PFSK-1 (cell line): ENCODE results near the gene TBX1.

ENCODE experiments used
- FOXP2 ChIP-seq: optimal IDR thresholded peaks from 2 replicates; pipeline ENCODE3; 2011; ENCODE audit warnings: borderline replicate concordance, control low read depth, inconsistent platforms; ENCODE audit not compliant: insufficient read depth; ENCODE audit errors: extremely low read length, extremely low read depth
- POLR2AphosphoS5 ChIP-seq: IDR thresholded peaks from 2 replicates; pipeline ENCODE4 v1.6.1; 2012; ENCODE audit warnings: low read depth, mild to moderate bottlenecking, control low read depth, low read length, moderate library complexity
- SIN3A ChIP-seq: IDR thresholded peaks from 2 replicates; pipeline ENCODE4 v1.6.1; 2012; ENCODE audit warnings: mild to moderate bottlenecking, low read length, moderate library complexity, borderline replicate concordance; ENCODE audit not compliant: insufficient read depth
- TAF1 ChIP-seq: IDR thresholded peaks from 2 replicates; pipeline ENCODE4 v1.6.1; 2012; ENCODE audit warnings: low read length, control low read depth, borderline replicate concordance; ENCODE audit not compliant: insufficient read depth
- TF ChIP-seq, protein P1 (sequence below), 2 experiments: IDR thresholded peaks; 2 replicates each; pipeline versions ENCODE4 v1.6.1 to v1.8.0; 2011 to 2012; ENCODE audit warnings: low read depth in 2 of 2, low read length in 2 of 2, control low read depth in 1 of 2, inconsistent platforms in 1 of 2, mild to moderate bottlenecking in 1 of 2, moderate library complexity in 1 of 2; ENCODE audit not compliant: insufficient read depth in 1 of 2

The TBX1 gene

DNA sequence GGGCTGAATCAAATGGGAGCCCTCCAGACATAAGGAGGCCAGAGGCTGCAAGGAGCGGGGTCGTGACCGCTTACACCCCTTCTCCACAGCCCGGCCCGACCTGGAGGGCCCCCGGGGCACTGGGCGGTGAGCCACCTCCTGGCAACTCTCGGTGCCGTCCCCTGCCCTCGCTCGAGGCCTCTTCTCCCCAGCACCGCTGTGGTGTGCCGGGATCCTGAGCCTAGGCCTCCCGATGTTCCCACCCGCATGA, 37.7 kb upstream of the TBX1 start:
- TF ChIP-seq FOXP2 (no peak), SIN3A (no peak), TAF1 (no peak), POLR2AphosphoS5 (no peak)
- TF ChIP-seq, protein P1, sequence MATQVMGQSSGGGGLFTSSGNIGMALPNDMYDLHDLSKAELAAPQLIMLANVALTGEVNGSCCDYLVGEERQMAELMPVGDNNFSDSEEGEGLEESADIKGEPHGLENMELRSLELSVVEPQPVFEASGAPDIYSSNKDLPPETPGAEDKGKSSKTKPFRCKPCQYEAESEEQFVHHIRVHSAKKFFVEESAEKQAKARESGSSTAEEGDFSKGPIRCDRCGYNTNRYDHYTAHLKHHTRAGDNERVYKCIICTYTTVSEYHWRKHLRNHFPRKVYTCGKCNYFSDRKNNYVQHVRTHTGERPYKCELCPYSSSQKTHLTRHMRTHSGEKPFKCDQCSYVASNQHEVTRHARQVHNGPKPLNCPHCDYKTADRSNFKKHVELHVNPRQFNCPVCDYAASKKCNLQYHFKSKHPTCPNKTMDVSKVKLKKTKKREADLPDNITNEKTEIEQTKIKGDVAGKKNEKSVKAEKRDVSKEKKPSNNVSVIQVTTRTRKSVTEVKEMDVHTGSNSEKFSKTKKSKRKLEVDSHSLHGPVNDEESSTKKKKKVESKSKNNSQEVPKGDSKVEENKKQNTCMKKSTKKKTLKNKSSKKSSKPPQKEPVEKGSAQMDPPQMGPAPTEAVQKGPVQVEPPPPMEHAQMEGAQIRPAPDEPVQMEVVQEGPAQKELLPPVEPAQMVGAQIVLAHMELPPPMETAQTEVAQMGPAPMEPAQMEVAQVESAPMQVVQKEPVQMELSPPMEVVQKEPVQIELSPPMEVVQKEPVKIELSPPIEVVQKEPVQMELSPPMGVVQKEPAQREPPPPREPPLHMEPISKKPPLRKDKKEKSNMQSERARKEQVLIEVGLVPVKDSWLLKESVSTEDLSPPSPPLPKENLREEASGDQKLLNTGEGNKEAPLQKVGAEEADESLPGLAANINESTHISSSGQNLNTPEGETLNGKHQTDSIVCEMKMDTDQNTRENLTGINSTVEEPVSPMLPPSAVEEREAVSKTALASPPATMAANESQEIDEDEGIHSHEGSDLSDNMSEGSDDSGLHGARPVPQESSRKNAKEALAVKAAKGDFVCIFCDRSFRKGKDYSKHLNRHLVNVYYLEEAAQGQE (IDR thresholded peaks at IDR 0.05; ENCODE audit: insufficient read depth in 1 of 2, low read depth in 2 of 2, low read length in 2 of 2) = no peak

DNA sequence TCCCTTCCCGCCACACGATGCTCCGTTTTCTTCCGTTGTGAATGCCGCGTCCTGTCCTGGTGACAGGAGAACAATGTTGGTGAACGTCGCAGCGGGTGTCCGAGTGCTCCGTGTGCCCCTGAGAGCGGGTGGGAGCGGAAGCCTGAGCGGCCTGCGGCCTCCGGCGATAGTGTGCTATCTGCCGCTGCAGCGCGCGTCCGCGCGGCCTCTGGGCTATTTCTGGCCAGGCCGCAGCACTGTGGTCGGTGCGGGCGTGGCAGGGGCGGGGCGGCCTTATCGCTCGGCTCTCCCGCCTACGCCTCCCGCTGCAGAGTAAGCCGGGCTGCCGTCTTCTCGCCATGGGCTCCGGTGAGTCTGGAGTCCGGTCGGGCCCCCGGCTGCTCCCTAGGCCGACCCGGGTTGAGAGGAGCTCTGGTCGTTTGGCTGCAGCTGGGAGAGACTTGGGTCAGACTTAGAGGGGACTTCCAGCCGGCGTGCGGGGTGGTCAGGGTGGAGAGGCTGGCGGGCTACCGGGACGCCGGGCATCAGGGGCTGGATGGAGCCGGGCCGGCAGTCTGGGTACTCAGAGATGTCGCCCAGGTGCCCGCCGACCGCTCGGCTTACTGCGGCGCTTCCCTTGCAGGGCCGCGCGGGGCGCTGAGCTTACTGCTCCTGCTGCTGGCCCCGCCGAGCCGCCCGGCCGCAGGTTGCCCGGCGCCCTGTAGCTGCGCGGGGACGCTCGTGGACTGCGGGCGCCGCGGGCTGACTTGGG, 37.2 kb upstream of the TBX1 start, which contains the start of gene GP1BB:
GP1BB (plus strand) TSS at position 308 of the 751 bp plus-strand sequence; CDS start at position 339, 31 bp downstream.
- TF ChIP-seq, protein P1 (IDR thresholded peaks at IDR 0.05; ENCODE audit: insufficient read depth in 1 of 2, low read depth in 2 of 2, low read length in 2 of 2) = no peak
- TF ChIP-seq SIN3A (no peak), POLR2AphosphoS5 (no peak), TAF1 (no peak), FOXP2 (no peak)

DNA sequence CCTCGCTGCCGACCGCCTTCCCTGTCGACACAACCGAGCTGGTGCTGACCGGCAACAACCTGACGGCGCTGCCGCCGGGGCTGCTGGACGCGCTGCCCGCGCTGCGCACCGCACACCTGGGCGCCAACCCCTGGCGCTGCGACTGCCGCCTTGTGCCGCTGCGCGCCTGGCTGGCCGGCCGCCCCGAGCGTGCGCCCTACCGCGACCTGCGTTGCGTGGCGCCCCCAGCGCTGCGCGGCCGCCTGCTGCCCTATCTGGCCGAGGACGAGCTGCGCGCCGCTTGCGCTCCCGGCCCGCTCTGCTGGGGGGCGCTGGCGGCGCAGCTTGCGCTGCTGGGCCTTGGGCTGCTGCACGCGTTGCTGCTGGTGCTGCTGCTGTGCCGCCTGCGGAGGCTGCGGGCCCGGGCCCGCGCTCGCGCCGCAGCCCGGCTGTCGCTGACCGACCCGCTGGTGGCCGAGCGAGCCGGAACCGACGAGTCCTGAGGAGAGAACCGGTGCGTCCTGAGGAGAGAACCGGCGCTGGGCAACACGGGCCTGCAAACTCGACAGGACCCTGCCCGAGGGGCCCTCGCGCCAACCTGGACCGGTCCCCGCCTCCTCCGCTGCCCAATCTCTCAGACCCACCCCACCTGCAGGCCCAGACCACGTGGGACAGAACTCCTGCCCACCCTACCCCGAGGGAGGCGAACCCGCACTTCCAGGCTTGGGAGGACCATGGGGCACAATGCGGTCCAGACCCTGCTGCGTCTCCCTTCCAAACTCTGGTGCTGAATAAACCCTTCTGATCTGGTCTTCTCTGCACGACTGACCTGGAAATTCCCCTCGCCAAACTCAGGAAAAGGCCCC, 36.4 kb upstream of the TBX1 start:
- TF ChIP-seq SIN3A (no peak), POLR2AphosphoS5 (no peak), TAF1 (no peak), FOXP2 (no peak)
- TF ChIP-seq, protein P1 (IDR thresholded peaks at IDR 0.05; ENCODE audit: insufficient read depth in 1 of 2, low read depth in 2 of 2, low read length in 2 of 2) = no peak

DNA sequence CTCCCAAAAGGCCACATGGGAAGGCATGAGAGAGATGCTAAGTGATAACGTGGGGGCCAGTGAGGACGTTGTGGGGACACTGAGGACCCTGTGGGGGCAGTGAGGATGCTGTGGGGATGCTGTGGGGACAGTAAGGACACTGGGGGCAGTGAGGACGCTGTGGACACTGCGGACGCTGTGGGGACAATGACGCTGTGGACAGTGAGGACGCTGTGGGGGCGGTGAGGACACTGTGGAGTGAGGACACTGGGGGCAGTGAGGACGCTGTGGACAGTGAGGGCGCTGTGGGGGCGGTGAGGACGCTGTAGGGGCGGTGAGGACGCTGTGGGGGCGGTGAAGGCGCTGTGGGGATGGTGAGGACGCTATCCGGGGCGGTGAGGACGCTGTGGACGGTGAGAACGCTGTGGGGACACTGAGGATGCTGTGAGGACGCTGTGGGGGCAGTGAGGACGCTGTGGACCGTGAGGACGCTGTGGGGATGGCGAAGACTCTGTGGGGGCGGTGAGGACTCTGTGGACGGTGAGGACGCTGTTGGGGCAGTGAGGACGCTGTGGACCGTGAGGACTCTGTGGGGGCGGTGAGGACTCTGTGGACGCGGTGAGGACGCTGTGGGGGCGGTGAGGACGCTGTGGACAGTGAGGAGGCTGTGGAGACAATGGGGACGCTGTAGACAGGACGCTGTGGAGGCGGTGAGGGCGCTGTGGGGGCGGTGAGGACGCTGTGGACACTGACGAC, 35.5 kb upstream of the TBX1 start:
- TF ChIP-seq SIN3A (no peak), FOXP2 (no peak)
- TF ChIP-seq, protein P1 (IDR thresholded peaks at IDR 0.05; ENCODE audit: insufficient read depth in 1 of 2, low read depth in 2 of 2, low read length in 2 of 2) = no peak
